Thyroid gland (tissue), 4 donors: ENCODE results near the gene SORL1-AS1.

Source experiments
- POLR2A ChIP-seq, 2 donors: fragments of 450-650 bp; IDR thresholded peaks; one replicate each; pipeline ENCODE4 v1.6.1; 2017; ENCODE audit warnings: antibody characterized with exemption in 2 of 2, mild to moderate bottlenecking in 2 of 2, moderate library complexity in 1 of 2
- TF ChIP-seq, protein P1 (sequence below), 6 experiments: fragments of 200-600 bp in 3 of 6; fragments of 450-650 bp in 3 of 6; sonication (generic) in 3 of 6; IDR thresholded peaks; one replicate each; pipeline ENCODE4 v1.5.1; 2016 to 2019; ENCODE audit warnings: antibody characterized with exemption in 6 of 6, mild to moderate bottlenecking in 2 of 6, inconsistent platforms in 1 of 6, moderate library complexity in 1 of 6

DNA sequence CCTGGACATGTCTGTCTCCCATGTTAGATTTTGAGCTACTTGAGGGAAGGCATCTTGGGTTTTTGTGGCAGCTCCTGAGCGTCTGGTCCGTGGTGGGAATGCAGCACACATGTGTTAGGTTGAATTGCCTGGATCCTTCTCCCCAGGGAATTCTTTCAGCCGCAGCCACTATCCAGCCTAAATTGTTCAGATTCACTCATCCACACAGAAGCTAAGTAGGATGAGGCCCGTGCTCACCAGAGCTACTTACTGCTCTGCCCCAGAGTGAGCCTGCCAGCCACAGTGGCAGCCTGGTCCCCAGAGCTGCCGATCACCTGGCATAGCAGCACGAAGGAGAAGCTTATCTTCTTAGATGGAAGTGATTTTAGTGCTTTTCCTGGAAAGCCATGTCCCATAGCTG lies 34.4 kb upstream of the SORL1-AS1 start:
- TF ChIP-seq, protein P1, sequence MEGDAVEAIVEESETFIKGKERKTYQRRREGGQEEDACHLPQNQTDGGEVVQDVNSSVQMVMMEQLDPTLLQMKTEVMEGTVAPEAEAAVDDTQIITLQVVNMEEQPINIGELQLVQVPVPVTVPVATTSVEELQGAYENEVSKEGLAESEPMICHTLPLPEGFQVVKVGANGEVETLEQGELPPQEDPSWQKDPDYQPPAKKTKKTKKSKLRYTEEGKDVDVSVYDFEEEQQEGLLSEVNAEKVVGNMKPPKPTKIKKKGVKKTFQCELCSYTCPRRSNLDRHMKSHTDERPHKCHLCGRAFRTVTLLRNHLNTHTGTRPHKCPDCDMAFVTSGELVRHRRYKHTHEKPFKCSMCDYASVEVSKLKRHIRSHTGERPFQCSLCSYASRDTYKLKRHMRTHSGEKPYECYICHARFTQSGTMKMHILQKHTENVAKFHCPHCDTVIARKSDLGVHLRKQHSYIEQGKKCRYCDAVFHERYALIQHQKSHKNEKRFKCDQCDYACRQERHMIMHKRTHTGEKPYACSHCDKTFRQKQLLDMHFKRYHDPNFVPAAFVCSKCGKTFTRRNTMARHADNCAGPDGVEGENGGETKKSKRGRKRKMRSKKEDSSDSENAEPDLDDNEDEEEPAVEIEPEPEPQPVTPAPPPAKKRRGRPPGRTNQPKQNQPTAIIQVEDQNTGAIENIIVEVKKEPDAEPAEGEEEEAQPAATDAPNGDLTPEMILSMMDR (IDR thresholded peaks at IDR 0.05): no peak
- no peak for TF ChIP-seq POLR2A (IDR thresholded peaks at IDR 0.05)
